LHCN-M2 (cell line): ENCODE data around the gene PPIP5K2. TPM values are rescaled to one million over a fixed set of nuclear protein-coding genes. Genes with fewer than 3 reads are reported as not detected.
"Not testable (repeated sequence)": the region's sequence is repeated elsewhere in the genome, so short reads cannot be mapped to it uniquely, and the experiment has no call there.

ENCODE experiments used
- DNase-seq: peaks from one replicate; pipeline ENCODE4 v3.0.0-alpha.2; 2012; ENCODE audit warnings: low read depth
- total RNA-seq: library from RNA; depleted of rRNA; stranded (reverse); fragments of >200 nt; gene quantifications from 2 replicates; pipeline ENCODE4 v1.2.3, GENCODE V29; 2014

Gene PPIP5K2
- total RNA-seq, 1 experiment from 2014 or later: 49.2 TPM

- DNase-seq: peak; percentile 18
Observed at GRCh38 chr5:103120607-103121200, 603 bp downstream of the PPIP5K2 start.

- no peak for DNase-seq
Observed at GRCh38 chr5:103122242-103122641, 2.1 kb downstream of the PPIP5K2 start.

- DNase-seq: no peak
Observed at GRCh38 chr5:103126557-103126956, 6.5 kb downstream of the PPIP5K2 start.

DNA sequence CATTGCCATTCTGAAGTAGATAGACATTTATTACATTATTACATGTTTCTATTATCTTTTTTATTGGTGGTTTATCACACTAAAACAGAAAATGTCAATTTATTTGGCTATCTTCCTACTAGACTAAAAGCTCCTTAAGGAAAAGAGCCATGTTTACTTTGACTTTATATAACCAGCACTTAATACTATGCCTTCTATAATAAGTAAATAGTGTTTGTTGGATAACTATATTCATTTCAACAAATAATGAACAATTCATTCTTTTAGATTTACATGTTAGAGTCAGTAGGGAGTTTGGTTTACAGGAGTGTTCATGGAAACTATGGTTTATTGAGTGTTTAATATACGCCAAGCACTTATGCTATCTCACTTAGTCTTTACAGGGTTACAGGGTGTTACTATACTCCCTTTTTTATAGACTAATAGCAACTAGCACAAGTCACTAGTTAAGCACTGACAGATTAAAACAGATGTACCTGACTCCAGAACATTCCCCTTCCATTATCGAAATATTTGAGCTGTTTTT lies 7.3 kb downstream of the PPIP5K2 start:
- no peak for DNase-seq

- no peak for DNase-seq
Observed at GRCh38 chr5:103128202-103128601, 8.1 kb downstream of the PPIP5K2 start.

DNA sequence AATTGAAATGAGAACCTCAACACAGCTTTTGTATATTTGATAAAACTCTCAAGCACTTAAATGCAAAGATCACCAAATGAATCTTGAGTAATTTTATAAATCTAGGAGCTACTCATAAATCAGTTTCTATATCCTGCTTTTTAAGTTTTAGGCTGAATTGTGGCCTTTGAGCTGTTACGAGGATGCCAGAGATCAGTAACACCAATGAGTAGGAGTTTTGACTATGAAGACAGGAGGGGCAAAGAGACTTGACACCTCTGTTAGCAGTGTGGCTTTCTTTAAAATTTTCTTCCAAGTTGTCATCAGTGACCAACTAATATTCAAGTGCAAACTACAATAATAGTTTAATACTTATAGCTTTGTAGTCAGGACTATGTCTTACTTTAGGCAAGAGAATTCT lies 12.6 kb downstream of the PPIP5K2 start:
- DNase-seq: no peak

DNA sequence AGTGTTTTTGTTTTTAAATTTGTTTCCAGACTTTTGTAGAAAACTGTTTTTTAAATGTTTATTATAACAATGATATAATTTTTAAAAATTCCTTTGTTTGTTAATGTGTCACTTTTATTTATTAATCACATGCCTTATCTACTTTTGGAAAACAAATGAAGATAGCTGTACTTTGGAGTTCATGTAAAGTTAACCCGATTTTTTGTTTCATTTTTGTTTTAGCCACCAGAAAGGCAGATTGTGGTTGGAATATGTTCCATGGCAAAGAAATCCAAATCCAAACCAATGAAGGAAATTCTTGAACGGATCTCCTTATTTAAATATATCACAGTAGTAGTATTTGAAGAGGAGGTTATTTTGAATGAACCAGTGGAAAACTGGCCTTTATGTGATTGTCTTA lies 13.1 kb downstream of the PPIP5K2 start:
- DNase-seq: no peak

- no peak for DNase-seq
Observed at GRCh38 chr5:103135461-103135860, 15.4 kb downstream of the PPIP5K2 start.

DNA sequence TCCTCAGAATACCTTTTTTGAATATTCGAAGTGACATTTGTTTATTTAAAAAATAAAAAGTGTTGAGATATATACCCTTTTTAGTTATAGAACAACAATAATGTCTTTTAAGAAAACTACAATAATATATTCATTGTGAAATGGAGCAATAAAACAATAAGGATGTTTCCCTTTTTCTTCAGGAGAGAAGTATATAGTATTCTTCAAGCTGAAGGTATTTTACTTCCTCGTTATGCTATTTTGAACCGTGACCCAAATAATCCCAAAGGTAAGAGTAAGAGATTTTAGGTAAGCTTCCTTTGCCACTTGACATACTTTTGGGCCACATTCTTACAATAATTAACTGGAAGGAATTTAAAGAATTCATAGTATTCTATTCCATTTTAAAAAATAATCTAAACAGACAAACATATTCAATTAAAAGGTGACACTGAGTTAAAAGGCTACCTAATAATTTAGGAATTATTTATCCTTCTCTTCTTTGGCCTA lies 18.1 kb downstream of the PPIP5K2 start:
- no peak for DNase-seq

DNA sequence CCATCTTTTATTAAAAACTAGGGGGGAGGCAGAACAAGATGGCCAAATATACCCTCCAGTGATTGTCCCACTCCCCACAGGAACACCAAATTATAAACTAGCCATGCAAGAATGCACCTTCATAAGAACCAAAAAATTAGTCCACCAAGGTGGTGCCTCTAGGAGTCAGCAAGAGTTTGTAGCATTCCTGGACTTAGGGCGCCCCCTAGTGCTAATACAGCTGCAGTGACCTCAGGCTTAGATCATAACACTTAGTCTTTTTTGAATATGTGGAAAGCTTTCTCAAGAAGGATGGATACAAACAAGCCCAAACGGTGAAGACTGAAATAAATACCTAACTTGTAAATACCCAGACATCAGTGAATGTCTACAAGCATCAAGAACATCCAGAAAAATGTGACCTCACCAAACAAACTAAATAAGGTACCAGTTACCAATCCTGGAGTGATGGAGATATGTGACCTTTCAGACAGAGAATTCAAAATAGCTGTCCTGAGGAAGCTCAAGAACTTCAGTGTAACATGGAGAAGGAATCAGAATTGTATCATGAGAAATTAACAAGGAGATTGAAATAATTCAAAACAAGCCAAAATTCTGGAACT lies 19.3 kb downstream of the PPIP5K2 start:
- DNase-seq: peak; percentile 64

DNA sequence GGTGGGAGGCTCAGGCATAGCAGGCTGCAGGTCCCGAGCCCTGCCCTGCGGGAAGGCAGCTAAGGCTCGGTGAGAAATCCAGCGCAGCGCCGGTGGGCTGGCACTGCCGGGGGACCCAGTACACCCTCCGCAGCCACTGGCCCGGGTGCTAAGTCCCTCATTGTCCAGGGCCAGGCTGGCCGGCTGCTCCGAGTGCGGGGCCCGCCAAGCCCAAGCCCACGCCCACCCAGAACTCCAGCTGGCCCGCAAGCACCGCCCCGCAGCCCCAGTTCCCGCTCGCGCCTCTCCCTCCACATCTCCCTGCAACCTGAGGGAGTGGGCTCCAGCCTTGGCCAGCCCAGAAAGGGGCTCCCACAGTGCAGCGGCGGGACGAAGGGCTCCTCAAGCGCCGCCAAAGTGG lies 22.0 kb downstream of the PPIP5K2 start:
- not testable (repeated sequence) for DNase-seq

DNA sequence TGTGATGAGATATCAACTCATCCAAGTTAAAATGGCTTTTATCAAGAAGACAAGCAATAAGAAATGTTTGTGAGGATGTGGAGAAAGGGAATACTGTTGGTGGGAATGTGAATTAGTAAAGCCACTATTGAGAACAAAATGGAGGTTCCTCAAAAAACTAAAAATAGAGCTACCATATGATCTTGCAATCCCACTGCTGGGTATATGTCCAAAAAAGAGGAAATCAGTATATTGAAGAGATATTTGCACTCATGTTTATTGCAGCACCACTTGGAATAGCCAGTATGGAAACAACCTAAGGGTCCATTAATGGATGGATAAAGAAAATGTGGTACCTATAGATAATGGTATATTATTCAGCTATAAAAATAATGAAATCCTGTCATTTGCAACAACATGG lies 25.1 kb downstream of the PPIP5K2 start:
- DNase-seq: no peak

DNA sequence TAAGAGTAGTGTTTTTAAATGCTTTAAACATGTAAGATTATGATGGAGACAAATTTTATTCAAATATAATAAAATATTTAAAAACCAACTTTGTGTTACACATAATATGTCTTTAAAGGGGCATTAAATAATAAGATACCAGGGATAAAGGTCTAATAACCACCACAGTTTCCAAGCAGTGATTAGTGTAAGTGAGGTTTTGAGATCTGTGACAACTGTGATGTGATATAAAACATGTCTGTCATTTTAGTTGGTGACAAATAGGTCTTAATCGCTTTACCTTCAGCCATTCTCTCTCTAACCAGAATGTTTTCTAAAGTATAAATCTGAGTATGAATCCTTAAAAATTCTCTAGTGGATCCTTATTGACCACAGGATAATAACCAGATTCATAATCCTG lies 28.1 kb downstream of the PPIP5K2 start:
- DNase-seq: no peak

- no peak for DNase-seq
Observed at GRCh38 chr5:103151156-103151555, 31.1 kb downstream of the PPIP5K2 start.

- DNase-seq: no peak
Observed at GRCh38 chr5:103166706-103167105, 46.6 kb downstream of the PPIP5K2 start.

GRCh38 chr5:103174147-103174546 lies 54.0 kb downstream of the PPIP5K2 start:
- no peak for DNase-seq

- DNase-seq: no peak
Observed at GRCh38 chr5:103177543-103177942, 57.4 kb downstream of the PPIP5K2 start.

DNA sequence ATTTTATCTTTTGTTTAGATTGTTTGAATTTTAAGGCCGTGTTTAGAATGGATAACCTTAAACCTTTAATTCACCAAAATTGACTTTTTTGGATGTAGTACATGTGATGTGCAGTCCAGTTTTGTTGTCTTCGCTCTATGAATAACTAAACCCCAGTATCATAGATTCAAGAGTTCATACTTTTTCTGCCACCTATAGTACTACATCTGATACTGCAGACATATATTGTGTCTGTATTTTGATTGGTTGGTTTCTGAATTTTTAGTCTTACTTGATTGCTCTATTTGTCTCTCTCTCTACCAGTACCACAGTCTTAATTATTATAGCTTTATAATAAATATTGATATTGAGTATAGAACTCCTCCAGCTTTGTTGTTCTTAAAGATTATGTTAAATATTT lies 58.1 kb downstream of the PPIP5K2 start:
- peak; percentile 1 for DNase-seq

DNA sequence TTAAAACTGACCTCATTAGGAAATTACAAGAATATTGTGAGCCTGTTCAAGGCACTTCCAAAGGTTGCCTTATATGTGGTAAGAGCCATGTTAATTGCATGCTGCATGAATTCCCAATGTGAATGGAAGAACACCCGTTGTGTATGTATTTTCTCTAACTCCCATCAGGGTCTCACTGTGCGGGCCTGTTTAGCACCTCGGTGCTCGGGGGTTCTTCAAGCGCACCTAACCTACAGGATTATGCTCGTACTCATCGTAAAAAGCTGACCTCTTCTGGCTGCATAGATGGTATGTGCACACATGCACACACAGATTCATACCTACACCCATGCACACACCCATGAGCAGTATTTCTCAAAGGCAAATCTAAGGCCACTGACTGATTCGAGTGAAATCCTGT lies 66.1 kb downstream of the PPIP5K2 start:
- no peak for DNase-seq

- DNase-seq: no peak
Observed at GRCh38 chr5:103188436-103188835, 68.3 kb downstream of the PPIP5K2 start.

DNA sequence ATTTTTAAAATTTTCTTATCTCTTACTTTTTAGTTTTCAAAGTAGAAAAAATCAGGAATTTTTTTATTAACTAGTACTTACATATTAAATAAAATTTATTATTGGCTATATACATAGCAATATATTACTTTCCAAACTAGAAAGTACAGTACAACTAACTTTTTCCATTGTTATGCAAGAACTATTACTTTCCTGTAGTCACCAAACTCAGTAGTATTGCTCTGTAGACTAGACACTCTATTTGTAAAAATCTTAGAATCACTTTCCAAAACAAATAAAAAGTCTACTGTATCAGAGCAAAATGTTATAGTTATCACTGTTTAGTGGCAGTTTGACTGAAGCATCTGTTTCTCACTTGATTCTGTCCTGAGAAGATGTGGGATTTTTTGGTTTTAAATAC lies 83.1 kb downstream of the PPIP5K2 start:
- DNase-seq: no peak

- DNase-seq: not testable (repeated sequence)
Observed at GRCh38 chr5:103204990-103205389, 84.9 kb downstream of the PPIP5K2 start.

- no peak for DNase-seq
Observed at GRCh38 chr5:103205991-103206700, 86.0 kb downstream of the PPIP5K2 start.
